GM19455 (cell line): ENCODE data around the gene NEDD4L.
A peak's percentile ranks its signal among the peaks of the same experiment; 100 is the strongest.

Experiments
- ATAC-seq: cut with Tn5 transposase; IDR thresholded peaks from one replicate; pipeline ENCODE4 v1.9.1; 2021; ENCODE audit not compliant: unreplicated experiment

The NEDD4L gene

GRCh38 chr18:58284699-58285448 is 240.8 kb downstream of the NEDD4L start:
- no peak for ATAC-seq

GRCh38 chr18:58285449-58286130 is 241.6 kb downstream of the NEDD4L start:
- ATAC-seq: no peak

GRCh38 chr18:58286632-58287352 is 242.8 kb downstream of the NEDD4L start:
- no peak for ATAC-seq

DNA sequence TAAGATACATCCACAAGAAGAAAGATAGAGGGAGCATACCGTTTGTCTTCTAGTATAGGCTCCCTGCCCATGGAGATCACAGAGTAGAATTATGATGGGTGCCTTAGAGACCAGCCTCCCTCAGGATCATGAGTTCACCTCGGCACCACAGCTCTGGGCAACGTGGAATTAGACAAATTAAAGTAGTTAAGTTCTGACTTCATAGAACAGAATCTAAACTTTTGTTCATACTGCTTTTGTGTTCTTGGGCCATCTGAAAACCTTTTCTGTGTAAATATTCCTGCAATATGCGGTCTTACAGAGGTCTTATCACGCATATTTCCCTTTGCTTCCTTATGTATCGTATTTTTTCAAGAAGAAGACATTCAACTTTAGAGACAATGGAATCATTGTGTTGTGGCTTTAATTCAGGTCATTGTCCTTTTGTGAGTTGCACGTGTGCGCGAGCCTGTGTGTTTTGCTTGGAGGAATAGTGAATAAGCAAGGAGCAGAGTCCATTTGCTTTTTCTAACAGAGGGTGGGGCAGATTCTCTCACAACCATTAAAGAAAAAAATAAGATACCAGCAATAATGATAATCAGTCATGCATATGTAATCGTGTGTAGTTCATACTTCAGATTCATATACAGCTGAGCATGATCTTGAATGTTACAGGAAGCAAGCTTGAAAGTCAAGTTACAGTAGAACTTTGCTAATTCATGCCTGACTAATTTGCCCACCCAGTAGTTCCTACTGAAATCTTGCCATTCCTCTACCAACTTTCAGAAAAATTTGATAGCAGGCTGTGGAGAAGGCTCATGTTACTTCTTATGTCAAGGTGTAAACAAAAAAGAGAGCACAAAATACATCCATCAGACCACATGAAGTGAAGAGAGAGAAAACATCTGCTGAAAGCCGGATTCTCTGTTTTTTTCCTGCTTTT is 243.6 kb downstream of the NEDD4L start:
- no peak for ATAC-seq

DNA sequence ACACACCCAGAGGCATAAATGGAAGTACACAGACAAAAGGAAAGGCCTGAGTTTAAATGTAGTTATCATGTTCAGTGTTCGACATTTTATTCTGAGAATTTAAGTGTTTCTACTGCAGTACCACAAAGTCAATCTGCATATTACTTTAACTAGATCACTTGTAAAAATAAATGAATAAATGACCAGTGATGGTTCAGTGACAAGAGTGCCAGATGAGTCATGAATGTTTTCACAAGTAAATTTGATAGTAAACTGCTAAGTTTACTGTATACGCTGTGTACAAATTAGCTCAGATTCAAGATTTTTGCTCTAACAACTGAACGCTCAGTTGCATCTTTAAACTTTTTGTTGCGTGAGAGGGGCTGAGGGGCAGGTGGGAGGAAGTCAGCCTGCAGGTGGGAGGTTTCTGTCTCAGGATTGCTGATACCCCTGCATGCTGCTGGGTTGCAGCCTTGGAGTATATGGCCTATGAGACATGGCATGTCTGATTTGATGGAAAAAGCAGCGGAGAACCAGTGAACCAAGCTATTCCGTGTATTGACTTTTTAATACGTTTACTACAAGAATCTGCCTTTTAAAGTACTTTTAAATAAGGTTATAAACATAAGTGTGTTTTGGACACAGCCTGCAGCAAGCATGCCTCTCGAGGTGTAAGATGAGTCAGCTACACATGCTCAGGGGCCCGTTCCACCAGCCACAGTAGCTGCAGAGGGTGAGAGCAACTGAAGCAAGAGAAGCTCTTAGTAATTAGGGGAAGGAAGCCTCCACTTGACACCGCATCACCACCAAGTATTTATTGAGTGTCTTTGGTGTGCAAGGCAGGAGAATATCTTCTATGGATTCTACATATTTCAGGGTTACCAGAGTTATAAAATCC is 245.1 kb downstream of the NEDD4L start:
- ATAC-seq: peak; percentile 89

GRCh38 chr18:58290116-58290695 is 246.2 kb downstream of the NEDD4L start:
- ATAC-seq: no peak

GRCh38 chr18:58291131-58291530 is 247.1 kb downstream of the NEDD4L start:
- ATAC-seq: no peak

DNA sequence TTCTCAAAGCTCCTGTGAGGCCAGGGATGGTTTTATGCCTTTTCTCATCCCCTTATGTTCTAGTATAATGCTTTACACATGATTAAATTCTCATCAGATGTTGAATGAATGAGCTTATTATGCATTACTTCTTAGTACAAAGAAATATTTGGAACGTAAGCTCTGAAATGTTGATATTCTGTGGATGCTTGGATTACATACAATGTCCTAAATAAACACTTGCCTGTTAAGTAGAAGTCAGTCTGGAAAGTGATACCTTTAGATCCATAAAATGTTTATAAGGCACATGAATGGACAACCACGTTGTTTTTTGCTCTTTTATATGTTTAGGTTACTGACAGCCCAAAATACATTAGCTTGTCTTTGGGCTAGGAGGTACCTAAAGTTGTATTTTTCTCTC is 248.6 kb downstream of the NEDD4L start:
- no peak for ATAC-seq

- ATAC-seq: no peak
Measured at GRCh38 chr18:58297198-58297597, 253.2 kb downstream of the NEDD4L start.

DNA sequence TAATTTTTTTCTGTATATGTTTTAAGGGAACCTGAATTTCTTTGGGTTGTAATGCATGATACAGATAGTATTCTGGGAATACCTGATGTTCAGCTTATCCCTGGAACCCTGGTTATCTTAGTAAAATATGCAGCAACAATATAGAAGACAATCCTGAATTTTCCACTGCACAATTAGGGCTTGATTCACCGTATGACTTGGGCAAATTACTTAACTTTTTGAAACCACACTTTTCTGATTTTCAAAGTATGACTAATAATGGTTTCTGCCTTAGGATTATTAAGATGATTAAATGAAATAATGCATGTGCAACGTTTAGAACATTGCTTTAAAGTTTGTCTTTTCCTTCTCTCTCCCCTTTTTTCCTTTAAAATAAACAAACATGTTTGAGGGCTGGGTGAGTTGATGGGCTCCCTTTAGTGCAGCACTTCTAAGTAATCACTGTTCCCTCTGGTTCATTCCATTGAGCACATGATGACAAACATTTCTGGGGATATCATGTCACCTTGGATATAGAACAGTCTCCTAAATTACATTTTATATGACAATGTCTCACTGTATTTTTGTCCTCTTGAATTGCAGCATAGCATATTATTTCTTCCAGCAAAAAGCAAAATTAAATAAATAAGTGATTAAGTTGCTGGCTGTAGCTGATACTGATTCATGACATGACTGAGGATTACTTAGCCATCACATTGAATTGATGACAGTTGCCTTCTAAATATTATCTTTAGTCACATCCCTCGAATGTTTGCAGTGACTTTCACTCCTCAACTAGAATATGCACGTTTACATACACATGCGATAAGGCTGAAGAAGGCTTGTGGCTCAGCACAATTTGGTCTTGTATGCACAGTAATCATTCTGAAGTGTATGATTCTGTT is 254.5 kb downstream of the NEDD4L start:
- ATAC-seq: no peak

DNA sequence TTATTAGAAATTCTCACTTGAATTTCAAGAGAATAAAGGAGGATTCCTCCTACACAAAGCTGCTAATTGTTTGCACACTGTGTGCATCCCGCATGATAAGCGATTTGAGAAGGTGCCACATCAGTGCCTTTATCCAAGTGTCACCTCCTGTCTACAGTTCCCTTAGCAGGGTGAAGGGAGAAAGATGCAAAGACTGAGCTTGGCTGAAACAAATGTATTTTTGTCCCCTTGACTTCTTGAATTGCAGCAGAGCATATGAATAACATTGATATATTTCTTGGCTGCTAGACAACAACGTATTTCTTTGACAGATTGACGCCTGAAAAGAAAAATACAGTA is 255.1 kb downstream of the NEDD4L start:
- ATAC-seq: no peak

- ATAC-seq: no peak
Measured at GRCh38 chr18:58299936-58300335, 255.9 kb downstream of the NEDD4L start.

DNA sequence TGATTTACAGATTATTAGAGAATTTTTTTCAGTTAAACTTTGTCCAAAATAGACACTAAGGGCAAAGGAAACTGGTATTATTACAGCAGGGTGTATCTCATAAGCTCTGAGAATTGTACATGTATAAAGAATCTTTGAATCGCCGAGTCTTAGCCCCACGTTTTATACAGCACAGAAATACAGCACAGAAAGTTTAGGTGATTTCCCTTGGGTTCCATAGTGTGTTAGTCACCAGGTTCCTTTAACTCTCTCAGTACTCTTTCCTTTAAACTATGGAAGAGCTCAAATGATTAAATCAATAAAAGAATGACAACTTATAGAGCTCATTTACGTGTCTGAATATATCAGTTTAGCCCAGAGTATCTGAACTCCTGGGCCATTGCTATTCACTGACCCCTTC is 256.8 kb downstream of the NEDD4L start:
- ATAC-seq: no peak

DNA sequence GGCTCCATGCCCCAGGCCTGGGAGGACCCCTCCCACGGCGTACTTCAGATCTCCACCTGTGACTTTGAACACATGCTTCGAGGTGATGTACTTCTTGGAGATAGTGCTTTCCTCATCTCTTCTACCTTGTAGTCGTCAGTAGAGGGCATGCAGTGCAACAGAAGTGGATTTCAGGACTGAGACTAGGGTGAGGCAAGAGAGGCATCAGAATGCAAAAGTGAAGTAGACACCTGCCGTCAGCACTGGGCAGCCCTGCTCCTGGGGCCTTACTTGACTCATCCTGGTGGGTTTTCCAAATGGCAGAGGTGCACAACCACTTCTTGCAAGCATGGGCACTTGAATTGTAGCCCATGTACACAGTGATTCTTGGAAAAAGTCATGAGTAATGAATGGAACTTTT is 258.8 kb downstream of the NEDD4L start:
- ATAC-seq: no peak

DNA sequence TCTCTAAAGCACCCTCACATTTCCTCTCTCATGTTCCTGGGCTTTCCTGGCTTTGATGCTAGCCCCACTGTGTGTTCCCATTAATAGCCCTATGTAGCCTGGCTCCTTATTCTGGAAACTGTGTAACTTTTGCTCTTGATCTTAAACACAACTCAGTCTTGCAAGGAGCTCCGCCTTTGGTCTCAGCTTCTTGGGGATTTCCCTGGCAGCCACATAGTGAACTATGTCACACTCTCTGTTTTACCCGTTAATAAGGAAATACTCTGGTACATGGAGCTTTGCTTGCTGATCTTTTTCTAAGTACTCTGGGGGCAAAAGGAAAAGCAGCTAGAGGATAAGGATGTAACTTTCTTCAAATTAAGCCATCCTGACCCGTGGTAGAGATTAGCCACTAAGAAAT is 259.3 kb downstream of the NEDD4L start:
- peak; percentile 87 for ATAC-seq

- no peak for ATAC-seq
Measured at GRCh38 chr18:58305792-58306191, 261.8 kb downstream of the NEDD4L start.

GRCh38 chr18:58307441-58307840 is 263.4 kb downstream of the NEDD4L start:
- ATAC-seq: no peak

GRCh38 chr18:58308463-58308862 is 264.4 kb downstream of the NEDD4L start:
- ATAC-seq: no peak

DNA sequence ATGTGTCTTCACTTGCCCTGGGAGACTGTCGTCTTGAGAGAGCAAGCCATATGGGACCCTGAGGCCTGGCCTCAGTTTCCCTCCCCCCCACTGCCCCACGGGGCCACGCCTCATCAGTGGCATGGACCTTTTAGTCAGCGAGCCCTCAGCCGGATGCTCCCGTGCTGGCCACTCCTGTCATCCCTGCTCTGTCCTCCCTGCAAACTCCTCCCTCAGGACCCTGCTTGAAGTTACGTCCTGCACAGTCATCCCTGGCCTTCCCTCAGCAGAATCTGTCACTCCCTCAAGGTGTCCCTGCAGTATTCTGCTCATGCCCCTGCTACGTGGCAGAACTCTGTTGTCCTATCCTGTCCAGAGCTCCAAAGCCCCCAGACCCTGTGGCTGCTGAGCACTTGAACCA is 265.1 kb downstream of the NEDD4L start:
- ATAC-seq: no peak
